NCI-H1105 treated with DMSO at 0.1 percent for 48 hours (cell line): ENCODE results near the gene ZSCAN26.
A peak's percentile ranks its signal among the peaks of the same experiment; 100 is the strongest.

ENCODE experiments used
- DNase-seq: peaks from one replicate; lab custom pipeline; 2025; lab: John Stamatoyannopoulos, UW

Gene ZSCAN26

DNA sequence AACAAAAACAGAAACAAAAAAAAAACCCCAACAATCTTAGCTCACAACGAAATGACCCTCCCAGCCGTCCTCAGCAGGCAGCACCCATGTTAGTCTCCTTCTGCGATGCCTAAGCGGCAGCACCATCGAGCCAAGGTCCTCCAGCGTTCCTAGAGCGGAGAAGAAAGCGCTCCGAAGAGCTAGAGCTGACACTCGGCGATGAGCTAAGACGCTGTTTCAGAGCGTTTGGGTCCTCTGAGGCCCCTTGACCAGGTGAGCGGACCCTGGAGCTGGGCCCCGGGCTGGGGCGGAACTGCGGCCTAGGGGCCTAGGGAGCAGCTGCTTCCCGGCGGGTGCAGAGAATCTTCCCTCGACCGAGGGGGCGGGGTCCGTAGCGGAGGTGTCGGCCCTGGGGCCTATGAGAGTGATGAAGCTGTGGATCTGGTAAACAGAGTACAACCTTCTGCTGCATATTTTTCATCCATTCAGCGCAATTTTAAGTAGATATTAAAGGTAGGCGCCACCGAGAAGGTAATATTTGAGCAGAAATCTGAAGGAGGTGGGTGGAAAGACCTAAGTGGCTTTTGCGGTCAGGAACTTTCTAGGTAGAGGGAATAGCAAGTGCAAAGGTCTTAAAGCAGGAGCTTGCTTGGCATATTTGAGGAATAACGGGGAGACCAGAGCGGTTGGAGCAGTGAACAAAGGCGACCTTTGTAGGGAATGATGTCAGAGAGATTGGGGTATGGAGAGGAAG lies at the start of gene ZSCAN26:
ZSCAN26 (plus strand) TSS at position 182 of the 733 bp plus-strand sequence. CDS start 4,777 bp downstream, outside the sequence.
- DNase-seq, result peak; percentile 85

- no peak for DNase-seq
These were observed 49.1 kb upstream of the ZSCAN26 start for GRCh38 chr6:28217890-28218289.

GRCh38 chr6:28218312-28219248 lies 48.4 kb upstream of the ZSCAN26 start:
- peak; percentile 64 for DNase-seq

- DNase-seq, result no peak
These were observed 46.4 kb upstream of the ZSCAN26 start for GRCh38 chr6:28220257-28221133.

GRCh38 chr6:28224131-28225055 lies 42.5 kb upstream of the ZSCAN26 start:
- DNase-seq, result no peak

DNA sequence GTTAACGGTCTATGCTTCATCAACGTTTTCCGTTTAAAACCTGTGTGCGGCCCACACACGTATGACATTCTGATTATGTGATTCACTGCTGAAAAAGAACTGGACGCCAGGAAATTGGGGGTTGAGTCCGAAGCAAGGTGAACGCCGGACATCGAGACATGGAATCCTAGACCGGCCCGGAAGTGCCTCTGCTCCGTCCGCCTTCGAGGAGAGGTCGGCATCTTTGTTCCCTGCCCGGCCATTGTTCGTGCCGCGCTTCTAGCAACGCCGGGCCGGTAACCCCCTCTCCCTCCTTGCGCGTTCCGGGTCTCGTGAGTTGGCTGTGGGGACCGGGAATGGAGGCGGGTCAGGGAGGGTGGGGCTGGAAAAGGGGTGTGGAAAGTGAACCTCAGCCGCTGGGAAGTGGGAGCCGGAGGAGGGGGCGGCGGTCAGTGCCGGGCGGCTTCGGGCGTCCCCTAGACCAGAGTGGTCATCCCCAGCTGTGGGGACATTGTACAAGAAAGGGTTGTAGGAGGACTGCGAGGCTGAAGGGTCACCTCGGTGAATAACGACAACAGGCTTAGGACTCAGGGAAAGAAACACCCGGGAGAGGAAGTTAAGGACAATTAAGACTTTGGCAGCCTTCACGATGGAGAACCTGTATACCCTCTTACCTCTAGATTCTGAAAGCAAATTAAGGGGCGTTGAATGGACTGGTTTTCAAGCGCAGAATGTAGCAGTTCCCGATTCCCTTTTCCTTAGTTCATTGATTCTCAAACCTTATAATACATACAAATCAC lies 41.7 kb upstream of the ZSCAN26 start, which contains the start of gene ZSCAN9:
ZSCAN9 (plus strand) TSS at position 220 of the 779 bp plus-strand sequence. CDS start 1,810 bp downstream, outside the sequence.
- peak; percentile 94 for DNase-seq

DNA sequence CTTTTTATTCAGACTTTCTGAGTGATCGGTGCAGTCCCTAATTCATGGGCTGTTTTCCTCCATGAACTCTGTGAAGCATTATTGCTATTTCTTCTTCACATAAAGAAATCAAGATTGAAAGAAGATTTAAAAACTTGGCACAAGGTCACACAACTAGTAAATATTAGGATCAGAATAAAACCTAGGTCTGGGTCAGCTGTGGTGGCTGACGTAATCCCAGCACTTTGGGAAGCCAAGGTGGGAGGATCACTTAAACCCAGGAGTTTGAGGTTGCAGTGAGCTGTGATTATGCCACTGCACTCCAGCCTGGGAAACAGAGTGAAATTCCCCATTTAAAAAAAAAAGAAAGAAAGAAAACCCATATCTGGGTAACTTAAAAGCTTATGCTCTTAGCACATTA lies 40.5 kb upstream of the ZSCAN26 start:
- DNase-seq, result no peak

- no peak for DNase-seq
These were observed 34.2 kb upstream of the ZSCAN26 start for GRCh38 chr6:28232785-28233184.

GRCh38 chr6:28235912-28236452 lies 31.0 kb upstream of the ZSCAN26 start:
- DNase-seq, result no peak

- DNase-seq, result no peak
These were observed 27.3 kb upstream of the ZSCAN26 start for GRCh38 chr6:28239636-28240035.

DNA sequence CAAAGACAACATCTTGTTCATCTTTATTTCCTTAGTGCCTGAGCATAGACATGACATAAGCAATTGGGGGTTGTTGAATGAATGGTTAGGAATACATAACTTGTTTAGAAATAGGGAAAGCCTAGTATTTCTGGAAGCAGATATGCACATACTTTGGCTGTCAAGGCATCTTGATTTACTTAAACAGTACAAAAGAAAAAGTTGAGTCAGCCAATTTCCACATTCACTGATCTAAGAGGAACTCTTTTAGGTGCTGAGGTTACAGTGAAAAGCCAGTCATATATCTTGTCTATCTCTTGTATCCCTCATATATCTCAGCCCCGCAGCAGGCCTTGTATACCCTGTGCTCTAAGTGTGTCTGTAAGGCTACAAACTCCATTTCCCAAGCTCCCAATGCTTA lies 26.5 kb upstream of the ZSCAN26 start:
- no peak for DNase-seq

DNA sequence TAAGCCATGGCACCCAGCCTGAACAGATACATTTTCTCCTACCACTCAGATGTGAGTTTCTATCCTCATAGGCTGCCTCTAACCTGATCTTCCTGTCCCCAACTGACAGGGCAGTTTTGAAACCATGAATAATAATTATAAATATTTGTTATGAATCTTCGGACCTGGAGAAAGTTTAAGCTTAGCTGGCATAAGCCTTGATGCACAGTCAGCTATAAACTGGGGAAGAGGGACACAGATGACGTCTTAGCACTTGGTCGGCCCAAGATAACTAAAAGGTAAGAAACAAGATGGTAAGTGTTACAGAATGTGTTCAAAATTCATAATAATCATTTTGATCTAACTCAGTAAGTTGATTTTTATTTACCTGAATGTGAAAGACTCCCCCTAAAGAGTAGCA lies 23.0 kb upstream of the ZSCAN26 start:
- no peak for DNase-seq

DNA sequence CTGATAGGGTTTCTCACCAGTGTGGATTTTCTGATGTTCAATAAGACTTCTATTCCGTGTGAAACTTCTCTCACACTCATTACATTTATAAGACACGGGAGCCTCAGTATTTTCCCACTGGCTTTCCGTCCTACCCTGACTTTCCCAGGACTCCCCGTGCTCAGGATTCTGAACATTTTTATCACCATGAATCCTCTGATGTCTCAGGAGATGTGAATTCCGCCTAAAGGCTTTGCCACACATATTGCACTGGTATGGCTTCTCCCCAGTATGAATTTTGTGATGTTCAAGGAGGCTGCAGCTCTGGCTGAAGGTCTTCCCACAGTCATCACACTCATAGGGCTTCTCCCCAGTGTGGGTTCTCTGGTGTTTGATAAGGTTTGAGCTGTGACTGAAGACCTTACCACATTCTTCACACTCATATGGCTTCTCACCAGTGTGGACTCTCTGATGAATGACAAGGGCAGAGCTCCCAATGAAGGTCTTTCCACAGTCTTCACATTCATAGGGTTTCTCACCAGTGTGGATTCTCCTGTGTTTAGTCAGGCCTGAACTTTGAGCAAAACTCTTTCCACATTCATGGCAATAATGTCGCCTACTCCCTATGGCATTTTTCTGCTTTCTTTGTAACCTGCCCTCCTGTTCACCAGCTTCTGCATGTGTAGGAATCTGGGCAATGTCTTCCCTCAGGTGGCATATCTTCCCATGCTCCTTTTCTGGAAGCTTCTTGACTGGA lies 21.6 kb upstream of the ZSCAN26 start:
- DNase-seq, result no peak

DNA sequence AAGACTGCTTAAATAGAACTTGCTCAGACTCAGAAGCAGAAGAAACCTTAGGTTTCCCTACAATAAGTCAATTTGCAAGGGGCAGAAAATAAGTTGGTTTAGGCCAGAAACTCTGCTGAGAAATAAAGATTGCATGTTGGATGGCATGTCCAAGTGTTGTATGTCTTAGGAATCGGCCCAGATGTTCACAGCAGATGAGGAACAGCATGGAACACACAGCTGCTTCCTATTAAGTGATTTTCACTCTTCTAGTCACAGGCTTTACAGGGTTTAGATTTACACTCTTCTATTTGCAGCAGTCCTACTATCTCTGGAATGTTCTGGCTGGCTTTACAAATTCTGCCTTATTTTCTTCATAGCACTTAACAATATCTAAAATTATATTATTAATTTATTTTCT lies 18.0 kb upstream of the ZSCAN26 start:
- no peak for DNase-seq

DNA sequence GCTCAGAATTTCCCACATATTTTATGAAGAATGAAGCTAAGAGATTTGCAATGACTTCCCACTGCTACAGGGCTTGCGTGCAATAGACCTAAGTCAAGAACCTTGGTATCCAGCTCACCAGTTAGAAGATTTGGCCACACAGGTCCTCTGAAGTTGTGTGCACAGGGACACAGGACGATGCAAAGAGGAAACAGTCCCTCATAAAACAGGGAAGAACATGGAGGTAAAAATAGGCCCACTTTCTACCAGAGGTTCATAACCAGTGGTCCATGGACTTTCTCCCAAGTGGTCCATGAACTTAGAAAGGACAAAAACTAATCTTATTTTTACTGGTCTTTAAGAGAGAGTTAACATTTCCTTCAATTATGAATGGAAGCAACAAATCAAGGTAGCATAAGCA lies 16.2 kb upstream of the ZSCAN26 start:
- no peak for DNase-seq

- no peak for DNase-seq
These were observed 15.3 kb upstream of the ZSCAN26 start for GRCh38 chr6:28251661-28252008.

DNA sequence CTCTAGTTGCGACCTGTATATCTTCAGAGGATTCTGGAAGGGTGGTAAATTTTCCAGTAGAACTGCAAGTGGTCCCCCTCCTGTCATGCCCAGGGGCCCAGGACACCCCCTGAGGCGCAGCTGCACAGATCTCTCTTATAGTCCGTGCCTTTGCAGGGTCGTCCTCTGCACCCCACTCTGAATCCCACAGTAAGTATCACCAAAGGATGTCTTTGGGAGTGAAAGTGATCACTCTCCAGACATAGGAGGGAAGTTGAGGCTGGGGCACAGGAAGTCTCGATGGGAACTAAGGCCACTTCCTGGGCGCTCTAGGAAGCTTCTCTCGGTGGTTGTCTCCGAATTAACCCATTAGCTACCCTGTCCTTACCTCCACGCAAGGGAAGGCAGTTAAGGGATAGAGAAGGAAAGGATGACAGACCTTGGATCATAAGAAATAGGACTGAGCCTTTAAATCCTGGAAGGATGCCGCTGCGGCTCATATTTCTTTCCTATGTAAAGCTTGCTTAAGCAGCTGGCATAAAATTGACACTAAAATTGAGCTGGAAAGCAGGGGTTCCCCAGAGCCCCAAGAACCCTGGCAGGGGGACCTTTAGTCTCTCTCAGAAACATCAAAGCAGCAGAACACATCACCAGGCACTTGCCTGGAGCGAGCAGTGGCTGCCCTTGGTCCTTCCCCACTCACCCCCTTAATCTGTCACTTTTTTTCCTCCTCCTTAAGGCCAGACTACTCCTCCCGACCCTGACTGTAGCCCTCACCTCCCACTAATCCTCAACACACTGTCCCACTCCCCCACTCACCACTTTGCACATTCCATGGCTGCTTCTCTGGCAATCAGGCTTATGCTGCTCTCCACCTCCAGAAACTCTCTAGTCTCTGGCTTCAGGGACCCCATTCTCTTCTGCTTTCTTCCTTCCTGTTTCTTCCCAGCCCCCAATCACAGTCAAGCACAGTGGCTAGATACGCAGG lies 14.7 kb upstream of the ZSCAN26 start, which contains the start of gene ZKSCAN4:
ZKSCAN4 (minus strand) TSS at position 261 of the 967 bp plus-strand sequence. CDS start 289 bp downstream, outside the sequence.
- DNase-seq, result peak; percentile 86

DNA sequence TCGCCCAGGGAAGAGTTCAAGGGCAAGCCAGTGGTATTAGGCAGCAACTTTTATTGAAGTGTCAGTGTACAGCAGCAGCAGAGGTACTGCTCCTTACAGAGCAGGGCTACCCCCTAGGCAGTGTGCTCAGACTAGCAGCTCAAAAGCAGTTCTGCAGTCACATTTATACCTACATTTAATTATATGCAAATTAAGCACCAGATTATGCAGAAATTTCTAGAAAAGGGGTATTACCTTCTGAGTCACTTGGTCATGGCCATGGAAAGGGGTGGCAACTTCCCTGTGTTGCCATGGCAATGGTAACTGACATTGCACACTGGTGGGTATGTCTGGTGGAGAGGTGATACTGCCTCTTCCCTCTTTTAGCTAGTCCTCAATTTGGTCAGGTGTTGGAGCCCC lies 12.8 kb upstream of the ZSCAN26 start:
- no peak for DNase-seq
